DND-41 (cell line): Measurements from ENCODE around the gene OR6K3.

Source experiments
- ATAC-seq: fragments of 200-7000 bp; cut with Tn5 transposase; 3 replicates; pipeline ENCODE4 v1.9.1; 2021; ENCODE audit warnings: low read depth; ENCODE audit not compliant: insufficient read depth
- DNase-seq: peaks from one replicate; pipeline ENCODE4 v3.0.0-alpha.2; 2020
- H2AFZ ChIP-seq: 2 replicates; pipeline ENCODE4 v1.6.0; 2012; ENCODE audit warnings: low read depth, low read length
- H3K27ac ChIP-seq: 2 replicates; pipeline ENCODE4 v1.5.1; 2012; ENCODE audit warnings: low read length, inconsistent platforms
- H3K27me3 ChIP-seq: fragments of 200-600 bp; sonication (generic); 2 replicates; pipeline ENCODE4 v1.6.0; 2012; ENCODE audit warnings: low read length, mild to moderate bottlenecking, inconsistent platforms; ENCODE audit not compliant: insufficient read depth, poor library complexity
- H3K36me3 ChIP-seq: 2 replicates; pipeline ENCODE4 v1.5.1; 2012; ENCODE audit warnings: low read length, inconsistent platforms; ENCODE audit not compliant: insufficient read depth
- H3K4me1 ChIP-seq: 2 replicates; pipeline ENCODE4 v1.5.1; 2012; ENCODE audit warnings: mild to moderate bottlenecking, low read length; ENCODE audit not compliant: insufficient read depth
- H3K4me2 ChIP-seq: 2 replicates; pipeline ENCODE4 v1.6.0; 2012; ENCODE audit warnings: mild to moderate bottlenecking, moderate library complexity, low read length, inconsistent platforms; ENCODE audit not compliant: insufficient read depth
- H3K4me3 ChIP-seq, 2 experiments: fragments of 200-600 bp in 1 of 2; shearing (Covaris generic) in 1 of 2; 2 replicates each; pipeline ENCODE4 v1.5.1; 2012 to 2016; ENCODE audit warnings: inconsistent platforms in 2 of 2, low read length in 2 of 2, mild to moderate bottlenecking in 2 of 2, low read depth in 1 of 2, moderate library complexity in 1 of 2
- H3K79me2 ChIP-seq: 2 replicates; pipeline ENCODE4 v1.6.0; 2012; ENCODE audit warnings: low read length, inconsistent platforms; ENCODE audit not compliant: insufficient read depth
- H3K9ac ChIP-seq: 2 replicates; pipeline ENCODE4 v1.6.0; 2012; ENCODE audit warnings: low read depth, mild to moderate bottlenecking, inconsistent platforms, low read length, moderate library complexity
- H3K9me3 ChIP-seq: 2 replicates; pipeline ENCODE4 v1.5.1; 2012; ENCODE audit warnings: low read length, moderate library complexity, mild to moderate bottlenecking, inconsistent platforms; ENCODE audit not compliant: insufficient read depth, severe bottlenecking
- H4K20me1 ChIP-seq: 2 replicates; pipeline ENCODE4 v1.6.0; 2012; ENCODE audit warnings: low read length; ENCODE audit not compliant: insufficient read depth
- CTCF ChIP-seq: IDR thresholded peaks from 2 replicates; pipeline ENCODE4 v1.5.1; 2012; ENCODE audit warnings: borderline replicate concordance, low read length, moderate library complexity, mild to moderate bottlenecking; ENCODE audit not compliant: poor library complexity, severe bottlenecking; ENCODE audit errors: extremely low read depth
- EZH2 ChIP-seq: IDR thresholded peaks from 3 replicates; pipeline ENCODE4 v1.6.1; 2012; ENCODE audit warnings: borderline replicate concordance, low read depth, mild to moderate bottlenecking, moderate library complexity, low read length, inconsistent platforms; ENCODE audit not compliant: severe bottlenecking

OR6K3 gene

GRCh38 chr1:158730453-158730852, 9.9 kb upstream of the OR6K3 start:
- DNase-seq (no peak), ATAC-seq (no peak)
- Histone ChIP-seq H3K4me1 (no peaks in the 10 kb centered on the region), H4K20me1 (no peaks in the 10 kb centered on the region), H3K27me3 (peaks cover 29% of the 10 kb centered on the region), H2AFZ (no peak overlapping the region), H3K36me3 (no peaks in the 10 kb centered on the region), H3K9ac (no peak overlapping the region), H3K4me3 (no peak overlapping the region), H3K4me2 (no peak overlapping the region), H3K27ac (no peak overlapping the region), H3K9me3 (no peaks in the 10 kb centered on the region), H3K79me2 (no peaks in the 10 kb centered on the region)
- TF ChIP-seq CTCF (no peak), EZH2 (no peak)

- Histone ChIP-seq H3K4me2 (no peak overlapping the region), H3K4me3 (no peak overlapping the region), H4K20me1 (no peaks in the 10 kb centered on the region), H3K79me2 (no peaks in the 10 kb centered on the region), H2AFZ (no peak overlapping the region), H3K27me3 (peaks cover 34% of the 10 kb centered on the region), H3K9ac (no peak overlapping the region), H3K9me3 (no peaks in the 10 kb centered on the region), H3K27ac (no peak overlapping the region), H3K4me1 (no peaks in the 10 kb centered on the region), H3K36me3 (no peaks in the 10 kb centered on the region)
- no peak for TF ChIP-seq CTCF
- TF ChIP-seq EZH2, result no peak
- no peak for DNase-seq
- ATAC-seq, result no peak
Measured at GRCh38 chr1:158728510-158729225, 8.1 kb upstream of the OR6K3 start.

- Histone ChIP-seq H2AFZ (no peak overlapping the region), H3K79me2 (no peaks in the 10 kb centered on the region), H3K27me3 (peaks cover 23% of the 10 kb centered on the region), H3K4me1 (no peaks in the 10 kb centered on the region), H3K27ac (no peak overlapping the region), H3K36me3 (no peaks in the 10 kb centered on the region), H3K9ac (no peak overlapping the region), H3K9me3 (no peaks in the 10 kb centered on the region), H3K4me2 (no peak overlapping the region), H3K4me3 (no peak overlapping the region), H4K20me1 (no peaks in the 10 kb centered on the region)
- TF ChIP-seq EZH2 (no peak), CTCF (no peak)
- DNase-seq (no peak), ATAC-seq (no peak)
Measured at GRCh38 chr1:158724442-158724841, 3.9 kb upstream of the OR6K3 start.

GRCh38 chr1:158719664-158720063, 856 bp downstream of the OR6K3 start:
- Histone ChIP-seq H3K9ac (no peak overlapping the region), H3K27ac (no peak overlapping the region), H3K4me3 (no peak overlapping the region), H3K79me2 (no peaks in the 10 kb centered on the region), H4K20me1 (no peaks in the 10 kb centered on the region), H3K4me2 (no peak overlapping the region), H3K27me3 (peaks cover 19% of the 10 kb centered on the region), H3K36me3 (no peaks in the 10 kb centered on the region), H3K4me1 (no peaks in the 10 kb centered on the region), H2AFZ (no peak overlapping the region), H3K9me3 (no peaks in the 10 kb centered on the region)
- TF ChIP-seq EZH2, result no peak
- TF ChIP-seq CTCF, result no peak
- no peak for DNase-seq
- ATAC-seq, result no peak
